ENCODE measurements around the gene GINS2.

GINS2 gene

GRCh38 chr16:85717393-85718152 lies 28.8 kb upstream of the GINS2 start:
- peak; percentile 66 for DNase-seq (ENCODE audit: extremely low spot score, insufficient read length, low read depth)
- peak; percentile 70 for FAIRE-seq

GRCh38 chr16:85716680-85717038 lies 27.9 kb upstream of the GINS2 start:
- no peak for FAIRE-seq
- no peak for DNase-seq (ENCODE audit: extremely low spot score, insufficient read length, low read depth)

DNA sequence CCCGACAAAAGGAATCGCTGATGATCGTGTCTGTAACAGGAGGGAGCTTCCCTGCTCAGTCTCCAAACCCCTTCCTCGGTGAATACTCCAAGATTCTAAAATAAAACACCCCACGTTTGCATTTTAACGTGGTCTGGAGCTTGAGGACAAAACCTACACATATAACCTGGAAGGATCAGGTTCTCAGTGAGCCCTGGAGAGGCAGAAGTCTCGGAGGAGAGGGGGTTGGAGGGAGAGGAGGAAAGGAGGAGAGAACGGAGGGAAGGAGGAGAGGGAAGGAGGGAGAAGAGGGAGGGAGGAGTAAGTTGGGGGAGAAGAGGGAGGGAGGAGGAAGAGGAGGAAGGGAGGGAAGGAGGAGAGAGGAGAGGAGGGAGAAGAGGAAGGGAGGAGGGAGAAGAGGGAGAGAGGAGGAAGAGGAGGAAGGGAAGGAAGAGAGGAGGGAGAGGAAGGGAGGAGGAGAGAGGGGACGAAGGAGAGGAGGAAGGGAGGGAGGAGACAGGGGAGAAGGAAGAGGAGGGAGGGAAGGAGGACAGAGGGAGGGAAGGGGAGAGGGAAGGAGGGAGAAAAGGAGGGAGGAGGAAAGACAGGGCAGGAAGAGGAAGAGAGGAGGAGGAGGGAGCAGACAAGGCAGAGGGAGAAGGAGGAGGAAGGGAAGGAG lies 27.4 kb upstream of the GINS2 start:
- FAIRE-seq (no peak), DNase-seq (ENCODE audit: extremely low spot score, insufficient read length, low read depth) (no peak)

DNA sequence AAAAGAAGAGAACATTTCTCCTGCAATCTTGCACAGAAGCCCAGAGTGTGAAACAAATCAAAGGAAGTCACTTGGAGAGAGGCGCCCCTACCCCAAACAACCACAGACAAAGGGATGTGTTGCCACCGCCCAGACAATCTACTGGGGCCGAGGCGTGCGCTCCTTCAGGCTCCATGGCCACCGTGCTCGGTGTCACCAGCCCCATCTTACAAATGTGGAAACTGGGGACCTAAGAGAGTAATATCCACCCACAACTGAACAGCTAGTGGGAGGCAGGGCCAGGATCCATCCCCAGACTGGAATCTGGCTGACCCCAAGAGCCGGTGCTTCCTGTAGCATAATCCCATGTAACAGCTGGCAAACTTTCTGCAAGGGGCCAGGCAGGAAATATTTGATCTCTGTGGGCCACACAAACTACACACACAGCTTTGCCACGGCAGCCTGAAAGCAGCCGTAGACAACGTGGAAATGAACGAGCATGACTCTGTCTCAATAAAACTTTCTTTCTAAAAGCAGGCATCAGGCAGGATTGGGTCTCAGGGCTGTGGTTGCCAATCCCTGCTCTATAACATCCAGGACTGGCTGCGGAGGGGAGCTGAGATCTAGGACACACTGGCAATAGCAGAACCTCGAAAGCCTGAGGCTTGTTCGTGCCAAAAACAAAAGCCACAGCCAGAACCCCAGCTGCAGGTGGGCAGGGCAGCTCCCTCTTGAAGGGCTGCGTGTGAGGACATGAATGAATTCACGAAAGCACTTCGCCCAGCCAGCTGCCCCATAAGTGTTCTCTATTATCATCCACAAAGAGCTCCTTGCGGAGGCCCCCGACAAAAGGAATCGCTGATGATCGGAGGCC lies 26.6 kb upstream of the GINS2 start:
- FAIRE-seq = no peak
- DNase-seq (ENCODE audit: extremely low spot score, insufficient read length, low read depth) = no peak

GRCh38 chr16:85712801-85713200 lies 24.0 kb upstream of the GINS2 start:
- no peak for FAIRE-seq
- no peak for DNase-seq (ENCODE audit: extremely low spot score, insufficient read length, low read depth)

GRCh38 chr16:85711982-85712587 lies 23.3 kb upstream of the GINS2 start:
- no peak for FAIRE-seq
- no peak for DNase-seq (ENCODE audit: extremely low spot score, insufficient read length, low read depth)

DNA sequence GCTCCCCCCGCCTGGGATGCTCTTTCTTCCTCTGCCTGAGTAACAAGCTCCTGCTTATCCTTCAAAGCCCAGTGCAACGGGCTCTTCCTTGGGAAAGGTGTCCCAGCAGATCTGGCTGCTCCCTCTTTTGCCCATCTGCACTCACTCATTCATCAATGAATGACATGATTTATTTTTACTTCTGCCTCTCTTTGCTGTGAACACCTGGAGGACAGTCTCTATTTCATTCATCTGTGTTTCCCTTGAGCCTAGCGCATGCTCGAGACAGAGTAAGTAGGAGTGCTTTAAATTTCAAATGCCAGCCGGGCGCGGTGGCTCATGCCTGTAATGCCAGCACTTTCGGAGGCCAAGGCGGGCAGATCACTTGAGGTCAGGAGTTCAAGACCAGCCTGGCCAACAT lies 22.0 kb upstream of the GINS2 start:
- no peak for FAIRE-seq
- DNase-seq (ENCODE audit: extremely low spot score, insufficient read length, low read depth) = no peak

DNA sequence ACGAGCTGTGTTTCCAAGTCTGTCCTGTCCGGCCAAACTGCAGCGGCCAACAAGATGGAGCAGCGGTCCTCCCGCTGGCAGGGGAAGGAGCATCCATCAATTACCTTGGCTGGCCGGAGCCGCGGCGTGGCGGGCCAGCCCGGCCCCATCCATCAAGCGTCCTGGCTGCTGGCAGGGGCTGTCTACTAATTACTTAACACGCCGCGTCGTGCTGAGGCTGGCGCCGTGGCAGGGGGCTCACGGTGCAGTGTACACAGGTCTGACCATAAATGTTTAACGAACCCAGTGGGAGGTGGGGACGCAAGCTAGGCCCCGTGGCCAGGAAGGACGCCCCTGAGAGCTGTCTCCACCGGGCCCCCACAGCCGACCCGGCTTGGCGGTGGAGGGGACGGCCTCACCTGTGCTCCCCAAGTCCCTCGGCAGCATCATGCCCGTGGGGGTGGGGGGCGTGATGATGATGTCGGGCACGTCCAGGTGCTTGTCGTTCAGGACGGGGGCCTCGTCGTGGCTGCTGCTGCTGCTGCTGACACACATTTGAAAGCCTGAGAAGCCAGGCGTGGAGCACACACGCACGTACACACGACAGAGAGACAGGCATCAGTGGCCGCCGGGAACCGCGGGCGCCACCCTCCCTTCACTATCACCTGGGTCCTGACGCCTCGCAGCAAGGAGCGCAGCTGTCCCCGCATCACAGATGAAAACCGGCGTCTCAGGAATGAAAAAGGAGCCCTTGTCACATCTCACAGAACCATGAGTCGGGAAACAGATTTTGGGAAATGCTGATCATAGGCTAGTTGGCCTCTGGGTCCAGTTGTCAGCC lies 21.2 kb upstream of the GINS2 start:
- no peak for FAIRE-seq
- no peak for DNase-seq (ENCODE audit: extremely low spot score, insufficient read length, low read depth)

- FAIRE-seq (no peak), DNase-seq (ENCODE audit: extremely low spot score, insufficient read length, low read depth) (no peak)
These were observed 19.6 kb upstream of the GINS2 start for GRCh38 chr16:85708338-85708737.

DNA sequence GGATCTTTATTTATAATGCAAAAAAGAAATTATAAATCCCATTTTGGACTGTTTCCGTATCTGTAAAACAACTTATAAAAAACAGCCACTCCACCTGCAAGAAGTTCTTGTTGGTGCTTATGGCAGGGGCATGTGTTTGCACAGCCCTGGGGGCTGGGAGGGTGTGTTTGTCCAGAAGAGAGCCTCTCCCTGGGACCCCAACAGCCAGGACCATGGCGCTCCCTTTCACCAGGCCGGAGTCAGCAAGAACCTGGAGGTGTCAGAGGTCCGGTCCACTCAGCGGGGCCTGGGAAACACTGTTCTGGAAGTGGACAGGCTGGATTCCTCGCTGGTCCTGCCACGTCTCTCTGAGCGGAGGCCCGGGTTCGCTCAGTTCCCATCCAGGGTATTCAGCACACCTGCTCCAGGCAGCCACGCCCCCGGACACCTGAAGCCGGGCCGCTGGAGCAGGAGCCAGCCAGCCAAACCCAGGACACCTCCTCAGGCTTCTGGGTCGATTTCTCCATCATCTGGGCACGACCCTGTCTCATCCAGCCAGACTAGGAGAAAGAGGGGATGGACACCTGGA lies 18.9 kb upstream of the GINS2 start:
- no peak for FAIRE-seq
- DNase-seq (ENCODE audit: extremely low spot score, insufficient read length, low read depth) = no peak

DNA sequence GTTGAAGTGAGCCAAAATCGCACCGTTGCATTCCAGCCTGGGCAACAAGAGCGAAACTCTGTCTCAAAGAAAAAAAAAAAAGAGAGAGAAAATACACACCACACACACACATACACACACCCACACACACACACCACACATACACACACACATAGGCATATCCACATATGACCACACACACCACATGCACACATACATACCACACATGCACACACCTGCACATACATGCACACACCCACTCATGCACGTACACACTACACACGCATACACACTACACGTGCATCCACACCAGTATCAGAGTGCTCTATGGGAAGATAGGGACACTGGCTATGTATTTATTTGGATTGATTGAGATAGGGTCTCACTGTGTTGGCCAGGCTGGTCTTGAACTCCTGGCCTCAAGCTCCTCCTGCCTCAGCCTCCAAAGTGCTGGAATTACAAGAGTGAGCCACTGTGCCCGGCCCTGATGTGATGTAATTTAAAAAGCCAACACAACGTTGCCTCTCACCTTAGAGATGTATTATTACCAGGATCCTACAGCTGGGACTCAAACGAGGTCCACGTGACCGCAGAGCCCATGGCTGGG lies 17.8 kb upstream of the GINS2 start:
- no peak for FAIRE-seq

DNA sequence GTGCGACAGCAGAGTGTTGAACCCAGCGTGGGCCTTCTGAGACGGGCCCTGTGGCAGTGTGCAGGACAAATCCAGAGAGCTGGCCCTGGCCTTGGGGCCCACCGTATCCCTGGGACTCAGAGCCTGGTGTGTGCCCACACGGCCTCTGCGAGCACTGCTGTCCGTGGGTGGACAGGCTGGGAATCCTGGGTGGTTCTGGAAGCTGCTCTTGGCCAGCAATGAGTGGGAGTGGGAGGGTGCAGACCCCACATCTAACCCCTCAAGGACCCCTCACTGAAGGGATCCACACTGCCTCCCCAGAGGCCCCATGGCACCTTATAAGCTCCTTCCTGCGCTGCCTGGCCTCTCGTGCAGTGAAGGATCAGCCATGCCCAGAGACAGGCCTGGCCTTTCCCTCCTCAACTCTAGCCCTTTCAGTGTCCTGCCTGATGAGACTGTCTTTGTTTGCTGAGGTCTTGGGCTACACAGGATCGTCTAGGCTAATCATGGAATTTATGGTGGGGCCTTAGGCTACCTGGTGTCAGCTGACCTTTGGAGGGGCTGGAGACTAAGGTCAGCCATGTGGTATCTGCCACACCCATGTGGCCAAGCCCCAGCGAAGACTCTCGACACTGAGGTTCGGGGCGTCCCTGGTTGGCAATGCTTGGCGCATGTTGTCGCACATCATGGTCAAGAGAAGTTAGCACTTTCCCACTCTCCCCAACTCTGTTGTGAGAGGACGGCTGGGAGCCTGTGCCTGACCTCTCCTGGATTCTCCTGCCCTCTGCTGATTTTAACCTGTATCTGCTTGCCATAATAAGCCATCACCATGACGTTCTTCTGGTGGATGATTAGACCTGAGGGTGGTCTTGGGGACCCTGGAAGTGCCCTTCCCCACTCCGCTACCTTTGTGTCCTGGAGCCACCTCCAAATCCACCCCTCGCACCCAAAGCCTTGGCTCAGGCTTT lies 16.4 kb upstream of the GINS2 start:
- no peak for FAIRE-seq
- DNase-seq (ENCODE audit: extremely low spot score, insufficient read length, low read depth) = no peak

More for the DNA sequence above, 17.8 kb upstream of the GINS2 start:
- DNase-seq (ENCODE audit: extremely low spot score, insufficient read length, low read depth) = no peak

GRCh38 chr16:85704011-85704410 lies 15.3 kb upstream of the GINS2 start:
- FAIRE-seq (no peak), DNase-seq (ENCODE audit: extremely low spot score, insufficient read length, low read depth) (no peak)

DNA sequence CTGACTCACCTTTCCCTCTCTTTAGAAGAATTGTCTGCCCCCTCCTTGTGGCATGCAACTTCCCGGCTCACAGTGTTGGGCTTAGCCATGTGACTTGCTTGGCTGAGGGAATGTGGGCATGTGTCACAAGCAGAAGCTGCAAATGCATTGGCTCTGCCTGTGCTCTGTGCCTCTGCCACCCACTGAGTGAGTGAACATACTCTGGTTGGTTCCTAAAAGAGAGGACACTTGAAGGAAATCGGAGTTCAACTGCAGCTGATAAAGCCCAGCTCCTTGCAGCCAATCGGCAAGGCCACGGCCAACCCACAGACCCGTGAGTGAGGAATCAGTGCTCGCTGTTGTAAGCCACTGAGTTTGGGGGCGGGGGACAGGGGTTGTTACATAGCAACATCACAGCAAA lies 10.9 kb upstream of the GINS2 start:
- no peak for DNase-seq (ENCODE audit: extremely low spot score, insufficient read length, low read depth)
- FAIRE-seq = no peak

DNA sequence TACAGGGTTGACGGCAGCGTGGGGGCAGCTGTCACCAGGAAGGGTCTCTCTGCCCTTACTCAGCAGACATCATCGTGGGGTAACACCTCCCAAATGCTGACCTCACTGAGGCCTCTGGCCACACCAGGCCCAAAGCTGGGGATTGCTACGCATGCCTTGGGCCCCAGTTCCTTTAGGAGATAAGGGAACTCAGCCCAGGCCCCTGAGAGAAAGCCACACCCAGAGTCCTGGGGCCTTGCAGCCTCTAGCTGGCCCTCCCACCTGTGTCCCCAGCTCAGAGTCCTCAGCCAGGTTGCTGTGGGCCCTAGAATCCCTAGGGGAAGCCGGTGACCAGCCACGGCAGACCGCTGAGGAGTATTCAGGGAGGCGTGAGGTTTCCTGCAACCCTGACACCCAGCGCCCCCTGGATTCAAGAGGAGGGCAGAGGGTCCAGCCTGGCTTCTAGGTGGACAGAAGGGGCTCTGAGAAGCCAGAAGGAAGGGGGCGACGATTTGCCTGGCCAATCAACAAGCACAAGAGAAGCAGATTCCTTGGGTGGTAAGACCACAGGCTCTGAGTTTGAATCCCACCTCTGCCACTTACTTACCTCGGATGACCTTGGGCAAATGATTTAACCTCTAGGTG lies 10.3 kb upstream of the GINS2 start:
- no peak for FAIRE-seq
- DNase-seq (ENCODE audit: extremely low spot score, insufficient read length, low read depth) = no peak

DNA sequence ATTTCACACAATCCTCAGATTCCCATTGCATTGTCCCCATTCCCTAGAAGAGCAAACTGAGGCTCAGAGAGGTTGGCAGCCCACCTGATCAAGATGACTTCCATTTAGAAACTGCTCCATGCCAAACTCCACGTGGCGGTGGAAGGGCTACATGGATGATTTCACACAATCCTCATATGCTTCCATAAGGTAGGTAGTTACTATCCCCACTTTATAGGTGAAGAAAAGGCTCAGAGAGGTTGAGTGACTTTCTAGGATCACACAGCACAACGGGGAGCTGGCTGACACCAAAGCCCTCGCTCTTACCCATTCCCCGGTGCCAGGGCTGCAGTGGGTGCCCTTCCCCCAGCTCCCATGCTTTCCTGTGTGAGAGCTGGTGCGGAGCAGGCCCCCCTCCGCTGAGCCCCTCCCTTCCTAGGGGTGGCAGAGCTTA lies 9.7 kb upstream of the GINS2 start:
- DNase-seq (ENCODE audit: extremely low spot score, insufficient read length, low read depth) (no peak), FAIRE-seq (no peak)

DNA sequence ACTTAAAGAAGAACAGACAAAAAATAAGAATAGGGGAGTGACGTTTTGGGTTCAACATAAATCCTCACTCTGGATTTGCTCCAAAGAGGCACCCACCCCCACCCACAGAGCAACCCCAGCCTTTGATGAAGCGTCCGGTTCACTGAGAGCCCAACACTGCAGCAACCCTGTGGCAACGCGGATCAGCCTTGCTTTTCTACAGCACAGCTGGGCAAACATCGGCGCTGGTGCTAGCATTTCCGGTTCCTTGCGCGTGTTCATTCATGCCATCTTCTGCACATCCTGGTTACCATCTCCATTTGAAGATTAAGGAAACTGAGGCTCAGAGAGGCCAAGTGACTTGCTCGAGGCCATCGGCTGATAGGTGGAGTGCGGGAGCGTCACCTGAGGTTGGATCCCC lies 8.7 kb upstream of the GINS2 start:
- FAIRE-seq (no peak), DNase-seq (ENCODE audit: extremely low spot score, insufficient read length, low read depth) (no peak)

DNA sequence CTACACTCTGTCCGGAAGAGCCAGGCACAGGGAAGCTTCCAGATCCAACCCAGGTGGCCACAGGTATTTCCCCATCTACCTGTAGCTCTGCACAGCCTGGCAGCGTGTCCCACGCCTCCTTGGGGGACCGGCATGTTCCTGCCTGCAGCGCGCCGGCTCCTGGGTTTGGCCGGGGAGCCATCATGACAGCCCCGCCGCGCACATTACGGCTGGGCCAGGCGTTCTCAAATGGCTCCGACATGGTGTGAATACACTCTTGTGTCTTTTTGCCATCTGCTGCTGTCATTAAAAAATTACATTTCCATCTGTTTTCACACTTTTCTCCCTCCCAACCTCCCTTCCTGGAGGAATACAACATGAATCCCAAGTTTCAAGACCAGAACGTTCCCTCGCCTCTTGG lies 8.0 kb upstream of the GINS2 start:
- FAIRE-seq = no peak
- no peak for DNase-seq (ENCODE audit: extremely low spot score, insufficient read length, low read depth)

Data from GM18507 (cell line).